HEK293 (cell line): ENCODE data around the gene BTBD18.

Experiments used
- BCL11B ChIP-seq: fragments of 450-650 bp; formaldehyde crosslinking; IDR thresholded peaks from 2 replicates; pipeline ENCODE4 v1.5.1; 2016; ENCODE audit warnings: low read depth, missing biosample characterization, missing genetic modification characterization
- GLI2 ChIP-seq: fragments of 450-650 bp; formaldehyde crosslinking; IDR thresholded peaks from 2 replicates; pipeline ENCODE4; 2017; ENCODE audit warnings: missing biosample characterization, missing genetic modification characterization, low read depth, borderline replicate concordance
- HOXA7 ChIP-seq: sonication (generic); formaldehyde crosslinking; IDR thresholded peaks from 2 replicates; pipeline ENCODE4 v1.8.1; 2022; ENCODE audit warnings: missing genetic modification reagents, borderline replicate concordance
- KLF9 ChIP-seq: fragments of 450-650 bp; formaldehyde crosslinking; IDR thresholded peaks from 2 replicates; pipeline ENCODE4 v1.5.1; 2016; ENCODE audit warnings: missing biosample characterization, missing genetic modification characterization, low read depth
- PRDM10 ChIP-seq: fragments of 450-650 bp; formaldehyde crosslinking; IDR thresholded peaks from 2 replicates; pipeline ENCODE4 v1.5.1; 2016; ENCODE audit warnings: missing biosample characterization, missing genetic modification characterization
- SP2 ChIP-seq: fragments of 450-650 bp; formaldehyde crosslinking; IDR thresholded peaks from 2 replicates; pipeline ENCODE4 v1.5.1; 2016; ENCODE audit warnings: missing biosample characterization, missing genetic modification characterization
- ZBTB1 ChIP-seq: fragments of 450-650 bp; formaldehyde crosslinking; IDR thresholded peaks from 2 replicates; pipeline ENCODE4 v1.5.1; 2016; ENCODE audit warnings: missing biosample characterization, missing genetic modification characterization
- ZBTB10 ChIP-seq: fragments of 450-650 bp; formaldehyde crosslinking; IDR thresholded peaks from 2 replicates; pipeline ENCODE4 v1.5.1; 2016; ENCODE audit warnings: missing biosample characterization, missing genetic modification characterization
- ZNF221 ChIP-seq: fragments of 450-650 bp; formaldehyde crosslinking; IDR thresholded peaks from 2 replicates; pipeline ENCODE4 v1.5.1; 2017; ENCODE audit warnings: missing biosample characterization, missing genetic modification characterization, borderline replicate concordance
- ZNF248 ChIP-seq: fragments of 450-650 bp; formaldehyde crosslinking; IDR thresholded peaks from 2 replicates; pipeline ENCODE4 v1.5.1; 2017; ENCODE audit warnings: missing biosample characterization, missing genetic modification characterization
- ZNF26 ChIP-seq: fragments of 450-650 bp; formaldehyde crosslinking; IDR thresholded peaks from 2 replicates; pipeline ENCODE4 v1.5.1; 2016; ENCODE audit warnings: missing biosample characterization, missing genetic modification characterization
- ZNF335 ChIP-seq: fragments of 450-650 bp; formaldehyde crosslinking; conservative IDR thresholded peaks from 2 replicates; pipeline ENCODE4 v1.5.1; 2016; ENCODE audit warnings: missing biosample characterization, missing genetic modification characterization
- ZNF354C ChIP-seq: fragments of 450-650 bp; formaldehyde crosslinking; IDR thresholded peaks from 2 replicates; pipeline ENCODE4 v1.5.1; 2016; ENCODE audit warnings: missing biosample characterization, missing genetic modification characterization, low read depth, borderline replicate concordance
- ZNF366 ChIP-seq: fragments of 450-650 bp; formaldehyde crosslinking; conservative IDR thresholded peaks from 2 replicates; pipeline ENCODE4 v1.5.1; 2016; ENCODE audit warnings: missing biosample characterization, missing genetic modification characterization
- ZNF514 ChIP-seq: fragments of 450-650 bp; formaldehyde crosslinking; IDR thresholded peaks from 2 replicates; pipeline ENCODE4 v1.5.1; 2016; ENCODE audit warnings: missing biosample characterization, missing genetic modification characterization
- ZNF624 ChIP-seq: fragments of 450-650 bp; formaldehyde crosslinking; IDR thresholded peaks from 2 replicates; pipeline ENCODE4 v1.5.1; 2017; ENCODE audit warnings: missing biosample characterization, missing genetic modification characterization
- ZNF707 ChIP-seq: fragments of 450-650 bp; formaldehyde crosslinking; IDR thresholded peaks from 2 replicates; pipeline ENCODE4 v1.5.1; 2016; ENCODE audit warnings: missing biosample characterization, missing genetic modification characterization
- ZNF843 ChIP-seq: fragments of 450-650 bp; formaldehyde crosslinking; IDR thresholded peaks from 2 replicates; pipeline ENCODE4 v1.5.1; 2016; ENCODE audit warnings: missing biosample characterization, missing genetic modification characterization
- TF ChIP-seq, protein P1 (sequence below): fragments of 450-650 bp; formaldehyde crosslinking; IDR thresholded peaks from 2 replicates; pipeline ENCODE4 v1.5.1; 2016; ENCODE audit warnings: missing biosample characterization, missing genetic modification characterization, low read depth
- TF ChIP-seq, protein P2 (sequence below): fragments of 450-650 bp; formaldehyde crosslinking; IDR thresholded peaks from 2 replicates; pipeline ENCODE4 v1.5.1; 2016; ENCODE audit warnings: missing biosample characterization, missing genetic modification characterization
- TF ChIP-seq, protein P3 (sequence below): fragments of 450-650 bp; formaldehyde crosslinking; IDR thresholded peaks from 2 replicates; pipeline ENCODE4 v1.5.1; 2016; ENCODE audit warnings: missing biosample characterization, missing genetic modification characterization, borderline replicate concordance

The BTBD18 gene

DNA sequence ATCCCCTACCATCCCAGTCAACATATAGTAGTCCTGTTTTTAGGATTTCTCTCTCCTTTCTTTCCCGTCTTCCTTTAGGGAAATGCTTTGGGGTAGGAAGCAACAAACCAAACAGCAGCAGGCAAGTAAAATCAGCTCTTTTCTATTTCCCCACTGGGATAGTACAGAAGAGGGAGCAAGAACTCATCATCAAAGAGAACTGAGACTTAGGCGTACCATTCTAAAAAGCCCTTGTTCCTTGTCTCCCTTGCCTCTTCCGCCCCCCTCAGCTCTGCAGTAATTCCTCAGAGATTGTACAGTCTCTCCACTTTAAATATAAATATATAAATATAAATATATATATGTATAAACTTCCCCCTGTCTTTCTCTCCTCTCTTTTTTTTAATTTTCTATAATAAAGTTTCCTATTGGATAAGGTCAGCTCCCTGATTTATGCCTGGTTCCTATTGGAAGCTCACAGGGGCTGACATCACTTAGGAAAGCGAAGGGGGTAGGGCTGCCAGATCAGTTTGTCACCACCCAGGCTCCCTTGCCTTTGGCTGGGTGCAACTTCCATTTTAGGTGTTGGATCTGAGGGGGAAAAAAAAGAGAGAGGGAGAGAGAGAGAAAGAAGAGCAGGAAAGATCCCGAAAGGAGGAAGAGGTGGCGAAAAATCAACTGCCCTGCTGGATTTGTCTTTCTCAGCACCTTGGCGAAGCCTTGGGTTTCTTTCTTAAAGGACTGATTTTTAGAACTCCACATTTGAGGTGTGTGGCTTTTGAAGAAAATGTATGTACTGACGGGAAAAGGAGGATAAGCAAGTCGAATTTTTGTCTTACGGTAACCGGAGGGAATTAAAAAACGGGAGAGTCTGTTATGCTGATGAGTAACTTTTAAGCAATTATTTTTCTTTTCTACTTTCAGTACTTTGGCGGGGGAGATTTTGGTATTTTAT, 9.9 kb upstream of the BTBD18 start, which contains the start of gene CTNND1 (continued):
- no peak for TF ChIP-seq BCL11B (tag by site-specific recombination)
- TF ChIP-seq ZBTB1 (tag by site-specific recombination): no peak
- TF ChIP-seq ZNF335 (tag by site-specific recombination): 0 out of 2 replicates have a peak, but pooled peaks have one; percentile 22
- peak; percentile 45 for TF ChIP-seq SP2 (tag by site-specific recombination)
- TF ChIP-seq, protein P1, sequence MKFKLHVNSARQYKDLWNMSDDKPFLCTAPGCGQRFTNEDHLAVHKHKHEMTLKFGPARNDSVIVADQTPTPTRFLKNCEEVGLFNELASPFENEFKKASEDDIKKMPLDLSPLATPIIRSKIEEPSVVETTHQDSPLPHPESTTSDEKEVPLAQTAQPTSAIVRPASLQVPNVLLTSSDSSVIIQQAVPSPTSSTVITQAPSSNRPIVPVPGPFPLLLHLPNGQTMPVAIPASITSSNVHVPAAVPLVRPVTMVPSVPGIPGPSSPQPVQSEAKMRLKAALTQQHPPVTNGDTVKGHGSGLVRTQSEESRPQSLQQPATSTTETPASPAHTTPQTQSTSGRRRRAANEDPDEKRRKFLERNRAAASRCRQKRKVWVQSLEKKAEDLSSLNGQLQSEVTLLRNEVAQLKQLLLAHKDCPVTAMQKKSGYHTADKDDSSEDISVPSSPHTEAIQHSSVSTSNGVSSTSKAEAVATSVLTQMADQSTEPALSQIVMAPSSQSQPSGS: peak; percentile 60; the same call in 1 of the 2 replicates
- no peak for TF ChIP-seq ZNF221
- TF ChIP-seq PRDM10 (tag by site-specific recombination): peak; percentile 77
- TF ChIP-seq ZNF26 (tag by site-specific recombination): no peak
- TF ChIP-seq ZBTB10 (tag by site-specific recombination): no peak
- no peak for TF ChIP-seq ZNF354C (tag by site-specific recombination)
- no peak for TF ChIP-seq ZNF248 (tag by site-specific recombination)
- TF ChIP-seq, protein P2, sequence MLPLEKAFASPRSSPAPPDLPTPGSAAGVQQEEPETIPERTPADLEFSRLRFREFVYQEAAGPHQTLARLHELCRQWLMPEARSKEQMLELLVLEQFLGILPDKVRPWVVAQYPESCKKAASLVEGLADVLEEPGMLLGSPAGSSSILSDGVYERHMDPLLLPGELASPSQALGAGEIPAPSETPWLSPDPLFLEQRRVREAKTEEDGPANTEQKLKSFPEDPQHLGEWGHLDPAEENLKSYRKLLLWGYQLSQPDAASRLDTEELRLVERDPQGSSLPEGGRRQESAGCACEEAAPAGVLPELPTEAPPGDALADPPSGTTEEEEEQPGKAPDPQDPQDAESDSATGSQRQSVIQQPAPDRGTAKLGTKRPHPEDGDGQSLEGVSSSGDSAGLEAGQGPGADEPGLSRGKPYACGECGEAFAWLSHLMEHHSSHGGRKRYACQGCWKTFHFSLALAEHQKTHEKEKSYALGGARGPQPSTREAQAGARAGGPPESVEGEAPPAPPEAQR (tag by site-specific recombination): no peak
- TF ChIP-seq KLF9 (tag by site-specific recombination): no peak
- TF ChIP-seq ZNF624: no peak
- TF ChIP-seq, protein P3, sequence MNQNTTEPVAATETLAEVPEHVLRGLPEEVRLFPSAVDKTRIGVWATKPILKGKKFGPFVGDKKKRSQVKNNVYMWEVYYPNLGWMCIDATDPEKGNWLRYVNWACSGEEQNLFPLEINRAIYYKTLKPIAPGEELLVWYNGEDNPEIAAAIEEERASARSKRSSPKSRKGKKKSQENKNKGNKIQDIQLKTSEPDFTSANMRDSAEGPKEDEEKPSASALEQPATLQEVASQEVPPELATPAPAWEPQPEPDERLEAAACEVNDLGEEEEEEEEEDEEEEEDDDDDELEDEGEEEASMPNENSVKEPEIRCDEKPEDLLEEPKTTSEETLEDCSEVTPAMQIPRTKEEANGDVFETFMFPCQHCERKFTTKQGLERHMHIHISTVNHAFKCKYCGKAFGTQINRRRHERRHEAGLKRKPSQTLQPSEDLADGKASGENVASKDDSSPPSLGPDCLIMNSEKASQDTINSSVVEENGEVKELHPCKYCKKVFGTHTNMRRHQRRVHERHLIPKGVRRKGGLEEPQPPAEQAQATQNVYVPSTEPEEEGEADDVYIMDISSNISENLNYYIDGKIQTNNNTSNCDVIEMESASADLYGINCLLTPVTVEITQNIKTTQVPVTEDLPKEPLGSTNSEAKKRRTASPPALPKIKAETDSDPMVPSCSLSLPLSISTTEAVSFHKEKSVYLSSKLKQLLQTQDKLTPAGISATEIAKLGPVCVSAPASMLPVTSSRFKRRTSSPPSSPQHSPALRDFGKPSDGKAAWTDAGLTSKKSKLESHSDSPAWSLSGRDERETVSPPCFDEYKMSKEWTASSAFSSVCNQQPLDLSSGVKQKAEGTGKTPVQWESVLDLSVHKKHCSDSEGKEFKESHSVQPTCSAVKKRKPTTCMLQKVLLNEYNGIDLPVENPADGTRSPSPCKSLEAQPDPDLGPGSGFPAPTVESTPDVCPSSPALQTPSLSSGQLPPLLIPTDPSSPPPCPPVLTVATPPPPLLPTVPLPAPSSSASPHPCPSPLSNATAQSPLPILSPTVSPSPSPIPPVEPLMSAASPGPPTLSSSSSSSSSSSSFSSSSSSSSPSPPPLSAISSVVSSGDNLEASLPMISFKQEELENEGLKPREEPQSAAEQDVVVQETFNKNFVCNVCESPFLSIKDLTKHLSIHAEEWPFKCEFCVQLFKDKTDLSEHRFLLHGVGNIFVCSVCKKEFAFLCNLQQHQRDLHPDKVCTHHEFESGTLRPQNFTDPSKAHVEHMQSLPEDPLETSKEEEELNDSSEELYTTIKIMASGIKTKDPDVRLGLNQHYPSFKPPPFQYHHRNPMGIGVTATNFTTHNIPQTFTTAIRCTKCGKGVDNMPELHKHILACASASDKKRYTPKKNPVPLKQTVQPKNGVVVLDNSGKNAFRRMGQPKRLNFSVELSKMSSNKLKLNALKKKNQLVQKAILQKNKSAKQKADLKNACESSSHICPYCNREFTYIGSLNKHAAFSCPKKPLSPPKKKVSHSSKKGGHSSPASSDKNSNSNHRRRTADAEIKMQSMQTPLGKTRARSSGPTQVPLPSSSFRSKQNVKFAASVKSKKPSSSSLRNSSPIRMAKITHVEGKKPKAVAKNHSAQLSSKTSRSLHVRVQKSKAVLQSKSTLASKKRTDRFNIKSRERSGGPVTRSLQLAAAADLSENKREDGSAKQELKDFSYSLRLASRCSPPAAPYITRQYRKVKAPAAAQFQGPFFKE (tag by site-specific recombination): no peak
- TF ChIP-seq ZNF366 (tag by site-specific recombination): peak; percentile 98
- no peak for TF ChIP-seq ZNF707
- TF ChIP-seq GLI2 (tag by site-specific recombination): no peak
- TF ChIP-seq ZNF514 (tag by site-specific recombination): no peak
- TF ChIP-seq HOXA7 (CRISPR knock-in tag): no peak
- 0 out of 2 replicates have a peak, but pooled peaks have one; percentile 19 for TF ChIP-seq ZNF843
